ENCODE measurements around the gene ARHGAP25. TPM values are rescaled to one million over a fixed set of nuclear protein-coding genes. Genes with fewer than 3 reads are reported as not detected.

Gene ARHGAP25
- total RNA-seq, 4 donors from 2014 or later = 3.1 to 11.4 (median 6.6) TPM

DNA sequence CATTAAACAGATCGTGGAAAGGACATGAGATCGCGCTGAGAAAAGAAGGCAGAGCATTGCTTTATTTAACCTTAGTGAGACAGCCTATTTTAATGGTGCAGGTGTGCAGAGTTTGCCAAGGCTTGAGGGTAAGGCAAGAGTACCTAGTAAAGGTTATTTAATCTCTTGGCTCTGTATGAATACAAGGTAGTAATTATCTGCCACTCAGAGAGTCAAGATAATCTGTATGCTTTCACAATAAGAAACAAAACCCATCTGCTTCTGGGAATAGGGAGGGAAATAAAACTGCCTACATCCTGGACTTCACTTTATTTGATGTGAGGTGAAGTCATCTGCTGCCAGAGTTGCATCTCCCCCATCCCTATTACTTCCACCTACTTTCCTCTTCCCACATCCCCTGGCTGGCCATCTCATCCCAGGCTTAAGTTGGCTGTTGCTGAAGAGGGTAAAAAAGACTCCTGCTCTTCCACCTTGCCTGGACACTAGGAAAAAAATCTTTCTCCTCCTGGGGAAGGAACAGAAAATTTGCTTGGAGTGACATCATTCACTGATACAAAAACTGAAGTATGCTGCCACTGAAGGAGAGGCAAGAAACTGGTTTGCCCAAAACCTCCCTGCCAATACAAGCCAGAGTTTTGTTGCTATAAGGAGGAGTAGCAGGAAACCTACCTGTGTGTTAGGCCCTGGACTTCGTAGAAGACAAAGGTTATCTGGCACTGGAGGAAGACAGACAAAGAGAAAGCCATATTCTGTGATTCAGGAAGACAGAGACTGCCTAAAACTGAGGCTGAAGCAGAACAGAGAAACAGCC lies 35.8 kb upstream of the ARHGAP25 start:
- Histone ChIP-seq H3K9me3 (no peaks in the 10 kb centered on the region), H3K4me1 (no peaks in the 10 kb centered on the region), H3K4me3 (no peak overlapping the region), H3K27me3 (no peaks in the 10 kb centered on the region), H3K36me3 (no peaks in the 10 kb centered on the region), H3K27ac (no peak overlapping the region)
- intact Hi-C loops (cut with DNase I; ENCODE audit: low total_unique reads) = no loop called here
- no peak for DNase-seq
- TF ChIP-seq POLR2A (IDR thresholded peaks at IDR 0.05) = no peak
- TF ChIP-seq, protein P1, sequence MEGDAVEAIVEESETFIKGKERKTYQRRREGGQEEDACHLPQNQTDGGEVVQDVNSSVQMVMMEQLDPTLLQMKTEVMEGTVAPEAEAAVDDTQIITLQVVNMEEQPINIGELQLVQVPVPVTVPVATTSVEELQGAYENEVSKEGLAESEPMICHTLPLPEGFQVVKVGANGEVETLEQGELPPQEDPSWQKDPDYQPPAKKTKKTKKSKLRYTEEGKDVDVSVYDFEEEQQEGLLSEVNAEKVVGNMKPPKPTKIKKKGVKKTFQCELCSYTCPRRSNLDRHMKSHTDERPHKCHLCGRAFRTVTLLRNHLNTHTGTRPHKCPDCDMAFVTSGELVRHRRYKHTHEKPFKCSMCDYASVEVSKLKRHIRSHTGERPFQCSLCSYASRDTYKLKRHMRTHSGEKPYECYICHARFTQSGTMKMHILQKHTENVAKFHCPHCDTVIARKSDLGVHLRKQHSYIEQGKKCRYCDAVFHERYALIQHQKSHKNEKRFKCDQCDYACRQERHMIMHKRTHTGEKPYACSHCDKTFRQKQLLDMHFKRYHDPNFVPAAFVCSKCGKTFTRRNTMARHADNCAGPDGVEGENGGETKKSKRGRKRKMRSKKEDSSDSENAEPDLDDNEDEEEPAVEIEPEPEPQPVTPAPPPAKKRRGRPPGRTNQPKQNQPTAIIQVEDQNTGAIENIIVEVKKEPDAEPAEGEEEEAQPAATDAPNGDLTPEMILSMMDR (IDR thresholded peaks at IDR 0.05) = no peak

DNA sequence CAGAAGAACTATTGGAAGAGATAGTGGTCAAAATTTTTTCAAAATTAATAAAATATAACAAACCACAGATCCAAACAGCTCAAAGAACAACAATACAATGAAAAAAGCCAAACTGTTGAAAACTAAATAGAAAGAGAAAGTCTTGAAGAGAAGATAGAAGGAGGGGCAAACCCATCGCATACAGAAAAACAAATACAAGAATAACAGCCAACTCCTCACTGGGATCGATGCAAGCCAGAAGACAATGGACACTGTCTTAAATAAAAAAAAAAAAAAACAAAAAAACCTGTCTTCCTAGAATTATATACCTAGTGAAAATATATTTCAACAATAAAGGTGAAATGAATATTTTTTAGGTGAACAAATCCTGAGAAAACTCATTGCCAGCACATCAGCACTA lies 34.1 kb upstream of the ARHGAP25 start:
- Histone ChIP-seq H3K9me3 (no peaks in the 10 kb centered on the region), H3K36me3 (no peaks in the 10 kb centered on the region), H3K4me3 (no peak overlapping the region), H3K27ac (no peak overlapping the region), H3K4me1 (no peaks in the 10 kb centered on the region), H3K27me3 (no peaks in the 10 kb centered on the region)
- no peak for TF ChIP-seq POLR2A (IDR thresholded peaks at IDR 0.05)
- TF ChIP-seq, protein P1 (IDR thresholded peaks at IDR 0.05) = no peak
- intact Hi-C loops (cut with DNase I; ENCODE audit: low total_unique reads) = no loop called here
- no peak for DNase-seq

DNA sequence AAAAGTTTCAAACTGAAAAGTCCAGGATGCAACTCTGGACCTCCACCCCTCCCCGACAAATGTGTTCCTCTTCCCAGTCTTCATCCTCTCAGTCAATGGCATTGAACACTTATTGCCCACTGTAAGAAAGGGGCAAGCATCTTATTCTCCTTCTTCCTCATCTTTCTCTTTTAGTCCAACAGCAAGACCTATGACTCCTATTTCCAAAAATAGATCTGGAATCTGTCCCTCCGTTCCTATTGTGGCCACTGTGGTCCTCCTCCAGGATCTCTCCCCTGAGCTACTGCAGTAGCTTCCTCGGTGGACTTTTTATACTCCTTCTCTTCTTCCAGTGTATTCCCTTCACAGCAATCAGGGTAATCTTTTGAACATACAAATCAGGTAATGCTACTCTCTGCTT lies 28.0 kb upstream of the ARHGAP25 start:
- intact Hi-C loops (cut with DNase I; ENCODE audit: low total_unique reads) = no loop called here
- Histone ChIP-seq H3K27ac (no peak overlapping the region), H3K9me3 (no peaks in the 10 kb centered on the region), H3K4me3 (no peak overlapping the region), H3K36me3 (no peaks in the 10 kb centered on the region), H3K4me1 (no peaks in the 10 kb centered on the region), H3K27me3 (no peaks in the 10 kb centered on the region)
- TF ChIP-seq, protein P1 (IDR thresholded peaks at IDR 0.05) = no peak
- no peak for TF ChIP-seq POLR2A (IDR thresholded peaks at IDR 0.05)
- DNase-seq = no peak

DNA sequence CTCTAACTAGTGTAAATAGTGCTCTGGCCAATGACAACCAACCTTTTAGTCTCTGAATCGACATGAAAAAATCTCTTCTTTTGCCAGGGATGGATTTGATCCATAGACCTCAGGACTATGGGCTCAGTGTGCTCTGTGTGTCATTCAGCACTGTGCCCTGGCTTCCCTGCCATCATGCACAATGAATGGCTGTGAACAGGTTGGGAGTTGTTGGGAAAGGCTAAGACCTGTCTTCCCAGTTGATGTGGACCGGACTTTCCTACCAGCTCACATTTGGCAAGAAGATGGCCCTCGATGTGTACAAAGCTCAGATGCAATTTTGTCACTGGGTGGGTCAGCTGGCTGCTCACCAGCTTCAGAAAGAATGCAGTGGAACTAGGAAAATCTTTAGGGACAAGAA lies 26.0 kb upstream of the ARHGAP25 start:
- Histone ChIP-seq H3K4me3 (no peak overlapping the region), H3K4me1 (no peaks in the 10 kb centered on the region), H3K27me3 (no peaks in the 10 kb centered on the region), H3K27ac (no peak overlapping the region), H3K36me3 (no peaks in the 10 kb centered on the region), H3K9me3 (no peaks in the 10 kb centered on the region)
- intact Hi-C loops (cut with DNase I; ENCODE audit: low total_unique reads) = no loop called here
- TF ChIP-seq, protein P1 (IDR thresholded peaks at IDR 0.05) = no peak
- TF ChIP-seq POLR2A (IDR thresholded peaks at IDR 0.05) = no peak
- DNase-seq = no peak

DNA sequence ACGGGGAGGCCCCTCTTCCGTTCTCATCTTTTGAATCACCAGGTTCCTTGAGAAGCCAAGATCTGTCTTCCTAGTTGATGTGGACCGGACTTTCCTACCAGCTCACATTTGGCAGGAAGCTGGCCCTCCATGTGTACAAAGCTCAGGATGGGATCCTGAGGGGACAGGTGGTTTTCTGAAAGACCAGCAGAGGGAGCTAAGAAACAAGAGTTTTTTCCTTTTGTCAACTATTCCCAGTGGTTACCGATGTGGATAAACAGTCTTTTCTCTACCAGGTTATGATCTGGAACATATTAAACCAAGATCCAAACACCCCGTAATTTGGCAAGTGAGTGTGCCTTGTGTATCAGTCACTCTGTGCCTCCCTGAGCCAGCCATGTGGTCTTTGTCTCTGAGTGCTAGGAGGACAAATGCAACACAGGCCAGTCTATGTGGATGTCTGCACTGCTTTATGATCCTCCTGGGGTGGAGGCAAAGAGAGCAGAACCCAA lies 25.1 kb upstream of the ARHGAP25 start:
- Histone ChIP-seq H3K36me3 (no peaks in the 10 kb centered on the region), H3K4me3 (no peak overlapping the region), H3K27ac (no peak overlapping the region), H3K27me3 (no peaks in the 10 kb centered on the region), H3K9me3 (no peaks in the 10 kb centered on the region), H3K4me1 (no peaks in the 10 kb centered on the region)
- DNase-seq = no peak
- TF ChIP-seq, protein P1 (IDR thresholded peaks at IDR 0.05) = peak; percentile 53 to 70 (median 63)
- TF ChIP-seq POLR2A (IDR thresholded peaks at IDR 0.05) = no peak
- intact Hi-C loops (cut with DNase I; ENCODE audit: low total_unique reads) = no loop called here
